Activated CD4-positive, alpha-beta T cell treated with anti-CD3 and anti-CD28 coated beads, Interleukin-2, amount 50 U/mL, for 48 hours (primary cell): ENCODE data around the gene FBN2.
A peak's percentile ranks its signal among the peaks of the same experiment; 100 is the strongest.

Experiments
- DNase-seq, 2 experiments: peaks; one replicate each; pipeline ENCODE4 v3.0.0-alpha.2; 2020

FBN2 gene

DNA sequence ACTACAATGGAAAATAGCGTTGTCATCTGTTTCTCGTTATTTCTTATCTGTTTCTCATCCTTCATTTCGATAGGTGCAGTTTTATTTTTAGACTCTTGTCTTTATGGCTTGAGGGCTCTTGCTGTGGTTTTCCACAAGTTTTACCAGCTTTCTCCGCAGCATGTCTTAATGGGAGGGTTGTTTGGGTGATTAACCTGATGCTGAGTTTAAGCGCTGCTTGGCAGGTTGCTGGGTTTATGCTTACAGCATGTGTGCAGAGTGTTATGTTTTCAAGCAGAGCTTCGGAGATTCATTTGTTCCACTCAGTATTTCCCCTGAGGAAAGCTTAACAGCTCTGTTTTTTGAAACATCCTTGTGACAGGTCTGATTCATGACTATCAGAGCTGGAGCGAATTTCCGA lies 300.5 kb downstream of the FBN2 start:
- no peak for DNase-seq

GRCh38 chr5:128237000-128237399 lies 301.0 kb downstream of the FBN2 start:
- DNase-seq: no peak

GRCh38 chr5:128236334-128236733 lies 301.7 kb downstream of the FBN2 start:
- DNase-seq: no peak

- DNase-seq: no peak
These were observed 303.0 kb downstream of the FBN2 start for GRCh38 chr5:128234928-128235641.

- no peak for DNase-seq
These were observed 309.5 kb downstream of the FBN2 start for GRCh38 chr5:128228521-128228920.

DNA sequence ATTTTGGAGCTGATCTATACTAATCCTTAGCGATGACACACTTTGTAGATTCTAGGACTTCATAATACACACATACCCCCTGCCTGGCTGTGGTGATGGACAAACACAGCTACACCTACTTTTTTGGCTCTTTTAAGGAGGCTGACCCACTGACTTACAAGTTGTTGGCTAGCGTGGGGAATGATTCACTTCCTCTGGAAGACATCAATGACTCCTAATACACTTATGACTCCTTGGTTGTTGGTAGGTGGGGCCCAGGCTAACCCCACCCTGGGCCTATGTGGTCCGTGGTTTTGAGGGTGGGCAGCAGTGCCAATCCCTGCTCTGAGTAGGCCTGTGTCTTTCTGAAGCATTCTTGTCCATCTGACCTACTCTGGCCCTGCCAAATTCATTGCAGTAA lies 310.0 kb downstream of the FBN2 start:
- DNase-seq: no peak

DNA sequence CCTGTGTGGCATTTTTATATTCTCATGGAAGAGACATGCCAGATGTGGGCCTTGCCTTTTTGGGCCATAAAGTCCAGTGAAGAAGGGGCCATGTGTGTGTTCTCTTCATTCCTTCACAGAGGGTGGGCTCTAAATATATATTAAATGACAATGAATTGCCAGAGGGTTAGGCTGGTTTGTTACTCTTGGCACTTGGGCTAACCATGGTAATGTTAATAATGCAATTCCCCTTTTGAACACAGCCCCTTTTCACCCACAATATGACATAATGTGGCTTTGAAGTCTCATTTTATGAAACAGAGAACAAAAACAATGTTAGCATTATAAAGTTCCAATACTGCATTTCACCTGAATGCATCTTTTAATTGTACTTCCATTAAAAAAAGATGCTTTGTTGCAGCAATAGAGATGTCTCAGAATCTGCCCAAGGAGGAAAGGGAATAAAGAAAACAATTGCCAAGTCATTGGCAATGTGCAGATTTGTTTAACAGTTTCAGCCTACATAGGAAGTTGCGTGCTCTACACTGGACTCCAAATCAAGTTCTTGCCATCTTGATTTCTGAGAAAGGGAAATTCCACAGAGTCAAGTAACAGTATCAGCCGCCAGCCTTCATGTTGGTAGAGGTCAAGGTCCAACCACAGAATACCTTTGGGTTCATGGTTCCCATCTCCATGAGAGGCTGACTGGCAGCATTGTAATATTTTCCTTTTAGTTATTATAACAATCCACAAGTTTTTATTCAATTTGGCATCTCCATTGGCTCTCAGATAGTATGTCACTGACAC lies 312.6 kb downstream of the FBN2 start:
- DNase-seq: no peak

DNA sequence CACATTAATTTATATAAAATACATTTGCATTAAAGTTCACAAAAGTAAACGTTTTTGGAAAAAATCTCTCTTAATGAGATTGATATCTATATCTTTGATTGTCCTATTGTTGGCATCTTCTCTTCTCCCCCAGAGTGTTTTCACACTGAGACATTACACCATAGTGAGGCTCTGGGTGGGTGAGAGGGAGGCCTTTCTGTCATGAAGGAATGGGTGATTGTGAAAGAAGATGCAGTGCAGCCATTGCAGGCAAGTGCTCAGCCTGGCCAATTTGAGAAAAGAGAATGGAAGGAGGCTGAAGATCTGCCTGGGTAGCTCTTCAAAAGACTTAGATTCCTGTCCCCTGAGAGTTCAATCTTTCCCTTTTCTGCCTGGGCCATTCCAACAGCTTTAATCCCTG lies 313.7 kb downstream of the FBN2 start:
- no peak for DNase-seq

- DNase-seq: no peak
These were observed 317.2 kb downstream of the FBN2 start for GRCh38 chr5:128220841-128221240.

DNA sequence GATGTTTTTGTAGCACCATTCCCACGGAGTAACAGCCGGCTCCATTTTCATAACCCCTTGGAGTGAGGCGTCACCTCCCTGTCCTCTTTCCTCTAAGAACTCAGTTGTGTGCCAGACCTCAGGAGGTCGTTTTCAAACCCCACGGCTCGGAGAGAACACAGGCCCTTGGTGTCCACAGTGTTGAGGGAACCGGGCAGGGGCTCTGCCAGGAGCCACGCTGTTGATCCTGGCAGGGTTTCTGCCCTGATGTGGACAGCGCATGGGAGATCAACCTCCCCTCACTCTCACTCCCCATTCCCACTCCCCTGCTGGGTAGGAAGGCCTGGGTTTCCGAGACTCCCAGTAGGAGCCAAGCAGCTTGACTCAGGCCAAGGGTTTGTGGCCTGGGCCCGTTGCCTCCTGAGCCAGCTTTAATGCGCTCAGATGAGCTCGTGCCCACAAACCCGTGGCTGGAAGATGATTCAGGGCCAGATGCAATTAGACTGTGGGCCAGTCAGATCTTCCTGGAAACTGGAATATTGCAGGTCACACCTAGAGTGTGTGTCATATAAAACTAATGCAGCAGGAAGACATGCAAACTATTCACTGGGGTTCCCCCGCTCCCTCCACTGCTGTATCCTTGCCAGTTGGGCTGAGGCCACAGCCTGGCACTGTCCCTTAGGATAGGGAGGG lies 321.0 kb downstream of the FBN2 start:
- no peak for DNase-seq

DNA sequence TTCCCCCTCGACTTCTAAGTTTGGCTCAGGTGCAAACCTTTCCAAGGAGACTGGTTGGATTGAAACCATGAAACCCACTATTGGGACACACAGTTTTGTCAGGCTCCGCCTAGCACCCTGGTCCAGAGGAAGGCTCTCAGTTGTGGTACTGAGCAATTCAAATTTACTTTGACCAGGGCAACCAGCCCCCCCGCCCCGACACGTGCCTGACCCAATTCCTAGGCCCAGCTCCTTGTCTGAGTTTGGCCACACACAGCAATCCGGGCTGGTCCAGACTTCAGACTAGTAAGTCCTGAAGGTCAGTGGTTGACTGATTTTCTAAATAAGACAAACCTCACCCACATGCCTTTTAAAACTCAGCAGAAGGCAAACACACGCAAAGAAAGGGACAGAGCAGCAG lies 321.8 kb downstream of the FBN2 start:
- DNase-seq: no peak

DNA sequence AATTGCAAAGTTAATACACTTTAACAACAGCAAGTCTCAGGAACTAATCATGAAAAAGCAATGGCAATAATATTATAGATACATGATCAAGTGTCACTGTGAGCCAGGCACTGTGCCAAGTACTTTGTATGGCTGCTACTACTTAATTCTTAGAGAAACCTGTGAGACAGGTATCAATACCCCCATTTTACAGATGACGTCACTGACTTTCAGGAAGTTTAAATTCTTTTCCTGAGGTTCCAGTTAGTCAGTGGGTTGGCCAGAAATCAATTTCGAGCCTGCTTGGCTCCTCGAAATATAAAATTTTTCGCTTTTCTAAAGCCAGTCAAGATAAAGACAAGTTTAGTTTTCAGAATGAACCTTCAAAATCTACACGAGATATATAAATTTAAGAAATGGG lies 324.2 kb downstream of the FBN2 start:
- no peak for DNase-seq

DNA sequence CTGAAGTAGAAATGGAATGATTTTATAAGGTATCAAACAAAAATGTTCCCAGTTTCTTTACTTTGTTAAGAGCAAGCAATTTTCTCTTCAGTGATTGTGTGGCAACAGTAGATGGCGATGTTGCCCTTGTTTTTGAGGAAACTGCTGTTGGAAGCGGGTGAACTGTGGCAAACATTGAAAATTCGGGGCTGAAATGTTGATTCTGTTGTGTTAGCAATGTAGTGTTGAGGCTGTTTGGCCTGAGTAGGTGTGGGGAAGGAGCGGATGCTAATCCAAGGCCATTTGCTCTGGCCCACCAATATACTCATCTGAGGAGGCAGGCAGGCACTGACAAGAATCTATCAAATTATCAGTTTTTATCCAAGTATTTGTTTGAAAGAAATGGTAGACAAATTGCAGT lies 324.7 kb downstream of the FBN2 start:
- DNase-seq: peak; percentile 27 to 44

DNA sequence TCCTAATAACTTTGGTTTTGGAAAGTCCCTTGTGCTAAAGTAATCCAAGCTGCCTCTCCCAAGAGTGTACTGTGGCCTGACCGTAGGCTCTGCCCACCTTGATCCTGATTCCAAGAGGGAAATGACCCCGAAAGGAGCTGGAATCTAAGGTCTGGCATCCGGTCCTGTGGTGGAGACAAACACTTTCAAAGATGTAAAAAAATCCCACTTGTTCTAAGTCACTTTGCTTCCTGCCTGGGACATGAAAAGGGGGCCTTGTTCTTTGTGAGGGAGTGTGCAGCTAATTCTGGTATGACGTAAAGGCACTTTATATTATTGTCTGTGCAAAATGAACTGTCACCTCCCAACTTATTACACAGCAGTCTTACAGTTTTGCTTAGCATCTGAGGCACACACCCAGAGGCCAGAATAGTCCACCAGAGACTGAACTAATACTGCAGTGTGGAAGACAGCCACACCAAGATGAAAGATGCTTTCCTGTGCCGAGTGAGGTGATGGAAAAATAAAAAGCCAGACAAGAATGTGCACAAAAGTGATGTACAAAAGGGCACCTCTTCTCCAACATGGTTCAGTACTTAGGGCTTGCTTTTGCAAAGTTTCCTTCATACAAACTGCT lies 325.7 kb downstream of the FBN2 start:
- DNase-seq: no peak

- DNase-seq: no peak
These were observed 329.6 kb downstream of the FBN2 start for GRCh38 chr5:128208436-128208835.
